ENCODE data around the gene PSG11.
"Not testable (repeated sequence)": the region's sequence is repeated elsewhere in the genome, so short reads cannot be mapped to it uniquely, and the experiment has no call there.

The PSG11 gene

DNA sequence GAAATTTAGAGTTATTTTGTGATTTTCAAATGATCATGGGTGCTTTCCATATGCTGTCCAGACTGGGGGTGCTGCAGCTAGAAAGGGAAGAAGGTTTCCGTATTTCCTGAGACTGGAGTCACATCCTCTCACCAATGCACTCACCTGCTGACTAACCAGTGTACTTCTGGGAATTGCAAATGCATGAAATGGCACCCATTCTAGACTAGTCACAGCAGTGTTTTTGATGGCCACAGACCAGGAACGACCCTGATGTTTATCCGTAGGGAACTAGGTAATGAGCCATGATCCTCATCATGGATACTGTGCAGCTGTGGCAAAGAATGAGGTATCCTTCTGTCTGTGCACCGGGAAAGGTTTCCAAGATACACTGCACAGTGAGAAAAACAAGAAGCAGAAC lies 37.1 kb downstream of the PSG11 start:
- DNase-seq (ENCODE audit: low spot score) = not testable (repeated sequence)

DNA sequence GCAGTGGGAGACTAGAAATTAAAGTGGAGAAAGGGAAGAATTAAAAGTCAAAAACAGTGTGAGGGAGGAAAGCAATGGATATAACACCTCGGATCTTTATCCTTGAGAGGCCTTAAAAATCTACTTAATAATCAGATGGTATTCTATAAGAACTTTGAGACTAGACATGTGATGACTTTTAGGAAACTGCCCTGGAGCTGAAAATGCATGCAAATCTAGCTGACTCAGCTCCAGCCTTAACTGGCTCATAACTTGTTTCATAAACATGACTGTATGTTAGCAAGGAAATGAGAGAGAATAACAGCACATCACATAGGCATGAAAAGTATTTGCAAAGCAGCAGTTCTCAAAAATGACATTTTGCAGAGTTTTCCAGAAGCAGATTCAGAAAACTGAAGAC lies 38.1 kb downstream of the PSG11 start:
- DNase-seq (ENCODE audit: low spot score) = not testable (repeated sequence)

DNA sequence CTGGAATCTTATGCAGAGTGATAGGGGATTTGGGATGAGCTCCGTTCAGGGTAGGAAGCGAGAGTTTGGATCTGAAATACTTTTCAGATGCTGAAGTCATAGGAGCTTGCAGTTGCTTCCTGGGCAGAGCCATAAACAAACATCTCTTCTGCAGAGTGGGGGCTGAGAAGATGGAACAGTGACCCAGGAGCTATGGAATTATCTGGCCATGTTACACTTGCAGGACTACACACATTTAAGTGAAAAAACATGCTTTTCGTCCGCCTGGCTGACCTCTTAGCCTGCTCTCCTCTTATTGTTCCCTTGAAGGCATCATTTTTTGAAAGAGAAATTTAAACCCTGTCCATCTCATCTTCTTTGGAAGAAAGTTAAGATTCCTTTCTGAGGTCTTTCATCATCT lies 40.7 kb downstream of the PSG11 start:
- no peak for DNase-seq (ENCODE audit: low spot score)

DNA sequence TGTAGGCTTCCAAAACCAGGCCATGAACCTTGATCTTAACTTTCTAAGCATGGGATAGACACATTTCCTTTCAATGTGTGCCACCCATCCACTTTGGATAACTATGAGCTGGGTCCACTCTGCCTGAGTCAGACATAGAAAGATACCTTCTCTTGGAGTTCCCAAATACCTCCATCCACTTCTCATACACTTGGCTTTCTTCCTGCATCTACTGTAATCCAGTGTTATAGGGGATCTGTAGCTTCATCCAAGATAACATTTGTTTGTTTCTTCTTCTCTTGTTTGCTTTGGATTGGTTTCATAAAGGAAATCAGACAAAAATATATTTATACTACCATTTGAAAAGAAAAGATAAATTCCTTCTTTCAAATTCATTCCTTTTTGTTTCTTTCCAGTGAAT lies 44.2 kb downstream of the PSG11 start:
- DNase-seq (ENCODE audit: low spot score) = not testable (repeated sequence)

DNA sequence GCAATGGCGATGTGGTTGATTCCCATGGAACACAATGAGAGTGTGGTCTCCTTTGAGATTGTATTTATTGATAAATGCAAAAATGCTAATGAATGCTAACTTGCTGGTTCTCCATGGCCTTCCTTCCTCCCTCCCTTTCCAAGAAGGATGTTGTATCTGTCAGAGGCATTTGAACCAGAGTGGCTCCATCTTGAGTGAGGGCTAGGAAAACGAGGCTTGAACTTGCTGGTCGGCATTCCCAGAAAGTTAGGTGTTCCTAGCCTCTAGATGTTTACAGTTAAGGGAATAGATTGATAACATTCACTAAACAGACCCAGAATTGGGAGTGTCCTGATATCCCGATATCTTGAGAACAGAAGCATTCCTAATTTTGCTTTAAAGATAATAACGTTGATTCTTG lies 54.8 kb downstream of the PSG11 start:
- not testable (repeated sequence) for DNase-seq (ENCODE audit: low spot score)

DNA sequence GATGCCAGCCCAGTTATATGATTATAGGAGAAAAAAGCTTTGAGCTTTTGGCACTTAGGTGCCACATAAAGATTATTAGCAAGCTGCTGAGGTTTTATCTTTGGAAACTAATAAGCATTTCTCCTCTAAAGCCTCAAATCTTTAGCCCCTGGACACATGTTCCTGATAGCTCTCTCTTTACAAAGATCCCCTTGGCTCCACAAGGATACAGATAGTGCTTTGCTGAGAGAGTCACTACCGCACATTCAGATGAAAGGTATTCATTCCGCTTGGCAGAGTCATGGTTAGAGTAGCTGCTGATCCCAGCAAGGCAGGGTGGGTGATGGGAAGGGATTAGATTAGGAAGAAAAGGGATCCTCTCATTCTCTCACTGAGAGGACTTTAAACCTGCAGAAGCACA lies 61.1 kb downstream of the PSG11 start:
- no peak for DNase-seq (ENCODE audit: low spot score)

DNA sequence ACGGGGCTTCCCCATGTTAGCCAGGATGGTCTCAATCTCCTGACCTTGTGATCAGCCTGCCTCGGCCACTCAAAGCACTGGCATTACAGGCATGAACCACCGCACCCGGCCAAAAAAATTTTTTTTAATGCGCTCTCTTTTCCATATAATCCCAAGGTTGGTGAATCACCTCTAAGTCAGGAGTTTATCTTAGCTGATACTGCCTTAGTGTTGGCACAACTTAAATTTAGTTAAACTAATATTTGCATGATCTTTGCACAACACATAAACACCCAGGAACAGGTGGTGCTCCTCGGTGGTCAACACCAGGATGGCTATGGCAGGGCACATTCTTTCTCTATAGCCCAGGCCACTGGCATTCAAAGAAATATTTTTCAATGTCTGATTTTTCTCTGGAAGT lies 65.2 kb downstream of the PSG11 start:
- DNase-seq (ENCODE audit: low spot score) = no peak
